Endometrium (tissue), 2 donors: ENCODE data around the gene BMP8B.

Source experiments
- FAIRE-seq: peaks from 2 replicates; lab custom pipeline; 2012; peaks lifted over from hg19 to GRCh38; lab: Jason Lieb, UNC
- donor health status: control.
- donor health status: control.

Gene BMP8B

GRCh38 chr1:39758556-39759435 is 29.9 kb downstream of the BMP8B start:
- no peak for FAIRE-seq

- no peak for FAIRE-seq
These were observed 31.2 kb downstream of the BMP8B start for GRCh38 chr1:39757501-39757900.

- FAIRE-seq = no peak
These were observed 32.6 kb downstream of the BMP8B start for GRCh38 chr1:39755965-39756659.

- FAIRE-seq = no peak
These were observed 33.7 kb downstream of the BMP8B start for GRCh38 chr1:39754906-39755504.

GRCh38 chr1:39754026-39754570 is 34.6 kb downstream of the BMP8B start:
- no peak for FAIRE-seq

GRCh38 chr1:39753132-39754025 is 35.3 kb downstream of the BMP8B start:
- no peak for FAIRE-seq

- FAIRE-seq = no peak
These were observed 36.0 kb downstream of the BMP8B start for GRCh38 chr1:39752703-39753102.

GRCh38 chr1:39751595-39751994 is 37.1 kb downstream of the BMP8B start:
- no peak for FAIRE-seq

GRCh38 chr1:39745016-39745670 is 43.5 kb downstream of the BMP8B start:
- FAIRE-seq = no peak

- FAIRE-seq = no peak
These were observed 49.9 kb downstream of the BMP8B start, which contains the start of gene PPIE for GRCh38 chr1:39738622-39739366. PPIE (plus strand) TSS chr1:39738882; CDS start chr1:39738901, 19 bp downstream.

GRCh38 chr1:39737546-39738169 is 51.0 kb downstream of the BMP8B start:
- FAIRE-seq = no peak

GRCh38 chr1:39735731-39736130 is 52.9 kb downstream of the BMP8B start:
- FAIRE-seq = no peak

GRCh38 chr1:39733161-39733560 is 55.5 kb downstream of the BMP8B start:
- no peak for FAIRE-seq

- no peak for FAIRE-seq
These were observed 55.9 kb downstream of the BMP8B start for GRCh38 chr1:39732730-39733129.

GRCh38 chr1:39729842-39730241 is 58.8 kb downstream of the BMP8B start:
- no peak for FAIRE-seq

GRCh38 chr1:39729030-39729429 is 59.6 kb downstream of the BMP8B start:
- no peak for FAIRE-seq

GRCh38 chr1:39727932-39728317 is 60.7 kb downstream of the BMP8B start:
- FAIRE-seq = no peak

- no peak for FAIRE-seq
These were observed 61.3 kb downstream of the BMP8B start for GRCh38 chr1:39727221-39727931.

GRCh38 chr1:39726600-39726999 is 62.1 kb downstream of the BMP8B start:
- no peak for FAIRE-seq
